Measurements from ENCODE around the gene AGER.

DNA sequence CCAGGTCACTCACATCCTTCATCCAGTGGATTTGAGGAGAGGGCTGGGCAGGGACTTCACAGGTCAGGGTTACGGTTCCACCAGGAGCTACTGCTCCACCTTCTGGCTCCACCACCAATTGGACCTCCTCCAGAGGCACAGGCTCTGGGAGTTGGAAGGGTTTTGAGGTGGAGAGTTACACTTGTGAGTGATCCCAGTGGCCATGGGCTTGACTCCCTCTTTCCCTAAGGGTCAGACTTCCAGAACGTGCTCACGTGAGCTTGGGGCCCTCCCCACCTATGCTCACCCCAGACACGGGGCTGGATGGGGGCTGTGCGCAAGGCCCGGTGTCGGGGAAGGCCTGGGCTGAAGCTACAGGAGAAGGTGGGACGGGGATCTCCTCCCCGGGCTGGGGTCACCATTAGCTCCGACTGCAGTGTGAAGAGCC is 1.5 kb downstream of the AGER start:
- TF ChIP-seq, protein P1, sequence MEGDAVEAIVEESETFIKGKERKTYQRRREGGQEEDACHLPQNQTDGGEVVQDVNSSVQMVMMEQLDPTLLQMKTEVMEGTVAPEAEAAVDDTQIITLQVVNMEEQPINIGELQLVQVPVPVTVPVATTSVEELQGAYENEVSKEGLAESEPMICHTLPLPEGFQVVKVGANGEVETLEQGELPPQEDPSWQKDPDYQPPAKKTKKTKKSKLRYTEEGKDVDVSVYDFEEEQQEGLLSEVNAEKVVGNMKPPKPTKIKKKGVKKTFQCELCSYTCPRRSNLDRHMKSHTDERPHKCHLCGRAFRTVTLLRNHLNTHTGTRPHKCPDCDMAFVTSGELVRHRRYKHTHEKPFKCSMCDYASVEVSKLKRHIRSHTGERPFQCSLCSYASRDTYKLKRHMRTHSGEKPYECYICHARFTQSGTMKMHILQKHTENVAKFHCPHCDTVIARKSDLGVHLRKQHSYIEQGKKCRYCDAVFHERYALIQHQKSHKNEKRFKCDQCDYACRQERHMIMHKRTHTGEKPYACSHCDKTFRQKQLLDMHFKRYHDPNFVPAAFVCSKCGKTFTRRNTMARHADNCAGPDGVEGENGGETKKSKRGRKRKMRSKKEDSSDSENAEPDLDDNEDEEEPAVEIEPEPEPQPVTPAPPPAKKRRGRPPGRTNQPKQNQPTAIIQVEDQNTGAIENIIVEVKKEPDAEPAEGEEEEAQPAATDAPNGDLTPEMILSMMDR (IDR thresholded peaks at IDR 0.05) = no peak
- TF ChIP-seq POLR2A (IDR thresholded peaks at IDR 0.05) = no peak
